ENCODE results near the gene ITPR2.

The ITPR2 gene

GRCh38 chr12:26360062-26360461 is 472.9 kb downstream of the ITPR2 start:
- DNase-seq (ENCODE audit: extremely low read depth, insufficient read length): no peak
- no peak overlapping the region for H3K4me3 ChIP-seq (replicated peaks; ENCODE audit: low read depth, low read length)
- no peak for TF ChIP-seq CTCF (IDR thresholded peaks at IDR 0.05; ENCODE audit: insufficient read depth, low read length, poor library complexity, severe bottlenecking)
- no peaks in the 10 kb centered on the region for H3K36me3 ChIP-seq (ENCODE audit: control insufficient read depth, insufficient read depth, low read length)
- H3K27me3 ChIP-seq (replicated peaks; ENCODE audit: control insufficient read depth, insufficient read depth, low read length): no peaks in the 10 kb centered on the region

GRCh38 chr12:26359576-26359975 is 473.4 kb downstream of the ITPR2 start:
- no peaks in the 10 kb centered on the region for H3K36me3 ChIP-seq (ENCODE audit: control insufficient read depth, insufficient read depth, low read length)
- no peak overlapping the region for H3K4me3 ChIP-seq (replicated peaks; ENCODE audit: low read depth, low read length)
- no peaks in the 10 kb centered on the region for H3K27me3 ChIP-seq (replicated peaks; ENCODE audit: control insufficient read depth, insufficient read depth, low read length)
- DNase-seq (ENCODE audit: extremely low read depth, insufficient read length): no peak
- no peak for TF ChIP-seq CTCF (IDR thresholded peaks at IDR 0.05; ENCODE audit: insufficient read depth, low read length, poor library complexity, severe bottlenecking)

GRCh38 chr12:26358651-26359050 is 474.3 kb downstream of the ITPR2 start:
- DNase-seq (ENCODE audit: extremely low read depth, insufficient read length): no peak
- no peaks in the 10 kb centered on the region for H3K27me3 ChIP-seq (replicated peaks; ENCODE audit: control insufficient read depth, insufficient read depth, low read length)
- no peak overlapping the region for H3K4me3 ChIP-seq (replicated peaks; ENCODE audit: low read depth, low read length)
- no peaks in the 10 kb centered on the region for H3K36me3 ChIP-seq (ENCODE audit: control insufficient read depth, insufficient read depth, low read length)
- TF ChIP-seq CTCF (IDR thresholded peaks at IDR 0.05; ENCODE audit: insufficient read depth, low read length, poor library complexity, severe bottlenecking): no peak

GRCh38 chr12:26347300-26347699 is 485.7 kb downstream of the ITPR2 start:
- no peak for DNase-seq (ENCODE audit: extremely low read depth, insufficient read length)
- Histone ChIP-seq H3K36me3 (ENCODE audit: control insufficient read depth, insufficient read depth, low read length) (peaks cover 1% of the 10 kb centered on the region; the same call in 1 of the 2 replicates), H3K27me3 (replicated peaks; ENCODE audit: control insufficient read depth, insufficient read depth, low read length) (no peaks in the 10 kb centered on the region), H3K4me3 (replicated peaks; ENCODE audit: low read depth, low read length) (no peak overlapping the region)
- TF ChIP-seq CTCF (IDR thresholded peaks at IDR 0.05; ENCODE audit: insufficient read depth, low read length, poor library complexity, severe bottlenecking): no peak

GRCh38 chr12:26346736-26347135 is 486.3 kb downstream of the ITPR2 start:
- Histone ChIP-seq H3K36me3 (ENCODE audit: control insufficient read depth, insufficient read depth, low read length) (peaks cover 1% of the 10 kb centered on the region; the same call in 1 of the 2 replicates), H3K4me3 (replicated peaks; ENCODE audit: low read depth, low read length) (no peak overlapping the region), H3K27me3 (replicated peaks; ENCODE audit: control insufficient read depth, insufficient read depth, low read length) (no peaks in the 10 kb centered on the region)
- no peak for TF ChIP-seq CTCF (IDR thresholded peaks at IDR 0.05; ENCODE audit: insufficient read depth, low read length, poor library complexity, severe bottlenecking)
- no peak for DNase-seq (ENCODE audit: extremely low read depth, insufficient read length)

- TF ChIP-seq CTCF (IDR thresholded peaks at IDR 0.05; ENCODE audit: insufficient read depth, low read length, poor library complexity, severe bottlenecking): no peak
- no peak overlapping the region for H3K4me3 ChIP-seq (replicated peaks; ENCODE audit: low read depth, low read length)
These were observed 487.5 kb downstream of the ITPR2 start for GRCh38 chr12:26345471-26346003.

More at GRCh38 chr12:26345471-26346003, 487.5 kb downstream of the ITPR2 start:
- no peak for DNase-seq (ENCODE audit: extremely low read depth, insufficient read length)
- Histone ChIP-seq H3K36me3 (ENCODE audit: control insufficient read depth, insufficient read depth, low read length) (peaks cover 1% of the 10 kb centered on the region; the same call in 1 of the 2 replicates), H3K27me3 (replicated peaks; ENCODE audit: control insufficient read depth, insufficient read depth, low read length) (no peaks in the 10 kb centered on the region)
